Measurements from ENCODE around the gene SLC35A4. TPM values are rescaled to one million over a fixed set of nuclear protein-coding genes. Genes with fewer than 3 reads are reported as not detected.

Gene SLC35A4
- total RNA-seq, 1 experiment from 2014 or later: 66.2 TPM

GRCh38 chr5:140567136-140567818 lies 2.6 kb downstream of the SLC35A4 start:
- CTCF ChIA-PET: no interaction called here
- POLR2A ChIA-PET (ENCODE audit: unreplicated experiment): no interaction called here
- intact Hi-C loops (cut with micrococcal nuclease; ENCODE audit: unreplicated experiment): no loop called here
- Histone ChIP-seq H3K27ac (no peak overlapping the region), H3K79me2 (ENCODE audit: low read depth) (peaks cover 21% of the 10 kb centered on the region), H3K27me3 (ENCODE audit: insufficient read depth, low read depth) (no peaks in the 10 kb centered on the region), H2AFZ (no peak overlapping the region), H4K20me1 (ENCODE audit: insufficient read depth) (no peaks in the 10 kb centered on the region), H3K9me2 (ENCODE audit: insufficient read depth) (no peaks in the 10 kb centered on the region), H3K9me3 (ENCODE audit: insufficient read depth, low read depth) (no peaks in the 10 kb centered on the region), H3K4me2 (no peak overlapping the region), H3K4me1 (replicated peaks; ENCODE audit: insufficient read depth) (peaks cover 14% of the 10 kb centered on the region), H3K36me3 (ENCODE audit: low read depth) (no peaks in the 10 kb centered on the region), H3F3A (ENCODE audit: insufficient read depth, low read depth) (no peaks in the 10 kb centered on the region), H3K4me3 (no peak overlapping the region)
- DNase-seq: no peak
- BruUV-seq (replicated peaks): no TSS peak
- TF ChIP-seq EZH2 (IDR thresholded peaks at IDR 0.05; ENCODE audit: low read depth): no peak
- TF ChIP-seq, protein P1, sequence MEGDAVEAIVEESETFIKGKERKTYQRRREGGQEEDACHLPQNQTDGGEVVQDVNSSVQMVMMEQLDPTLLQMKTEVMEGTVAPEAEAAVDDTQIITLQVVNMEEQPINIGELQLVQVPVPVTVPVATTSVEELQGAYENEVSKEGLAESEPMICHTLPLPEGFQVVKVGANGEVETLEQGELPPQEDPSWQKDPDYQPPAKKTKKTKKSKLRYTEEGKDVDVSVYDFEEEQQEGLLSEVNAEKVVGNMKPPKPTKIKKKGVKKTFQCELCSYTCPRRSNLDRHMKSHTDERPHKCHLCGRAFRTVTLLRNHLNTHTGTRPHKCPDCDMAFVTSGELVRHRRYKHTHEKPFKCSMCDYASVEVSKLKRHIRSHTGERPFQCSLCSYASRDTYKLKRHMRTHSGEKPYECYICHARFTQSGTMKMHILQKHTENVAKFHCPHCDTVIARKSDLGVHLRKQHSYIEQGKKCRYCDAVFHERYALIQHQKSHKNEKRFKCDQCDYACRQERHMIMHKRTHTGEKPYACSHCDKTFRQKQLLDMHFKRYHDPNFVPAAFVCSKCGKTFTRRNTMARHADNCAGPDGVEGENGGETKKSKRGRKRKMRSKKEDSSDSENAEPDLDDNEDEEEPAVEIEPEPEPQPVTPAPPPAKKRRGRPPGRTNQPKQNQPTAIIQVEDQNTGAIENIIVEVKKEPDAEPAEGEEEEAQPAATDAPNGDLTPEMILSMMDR (conservative IDR thresholded peaks at IDR 0.05): no peak

- Histone ChIP-seq H3K79me2 (ENCODE audit: low read depth) (peaks cover 21% of the 10 kb centered on the region), H2AFZ (no peak overlapping the region), H3K9me2 (ENCODE audit: insufficient read depth) (no peaks in the 10 kb centered on the region), H3K9me3 (ENCODE audit: insufficient read depth, low read depth) (no peaks in the 10 kb centered on the region), H3K4me1 (replicated peaks; ENCODE audit: insufficient read depth) (peaks cover 14% of the 10 kb centered on the region), H3K36me3 (ENCODE audit: low read depth) (no peaks in the 10 kb centered on the region), H3K27ac (no peak overlapping the region), H3K27me3 (ENCODE audit: insufficient read depth, low read depth) (no peaks in the 10 kb centered on the region), H3K4me3 (no peak overlapping the region), H3K4me2 (no peak overlapping the region), H3F3A (ENCODE audit: insufficient read depth, low read depth) (no peaks in the 10 kb centered on the region), H4K20me1 (ENCODE audit: insufficient read depth) (no peaks in the 10 kb centered on the region)
- BruUV-seq (replicated peaks): no TSS peak
- CTCF ChIA-PET: no interaction called here
- DNase-seq: no peak
- TF ChIP-seq, protein P1 (conservative IDR thresholded peaks at IDR 0.05): no peak
- no peak for TF ChIP-seq EZH2 (IDR thresholded peaks at IDR 0.05; ENCODE audit: low read depth)
- POLR2A ChIA-PET (ENCODE audit: unreplicated experiment): no interaction called here
- intact Hi-C loops (cut with micrococcal nuclease; ENCODE audit: unreplicated experiment): no loop called here
Observed at GRCh38 chr5:140567871-140568270, 3.2 kb downstream of the SLC35A4 start.

GRCh38 chr5:140568443-140569063 lies 3.9 kb downstream of the SLC35A4 start:
- Histone ChIP-seq H3K4me1 (replicated peaks; ENCODE audit: insufficient read depth) (peaks cover 12% of the 10 kb centered on the region), H3K36me3 (ENCODE audit: low read depth) (no peaks in the 10 kb centered on the region), H3F3A (ENCODE audit: insufficient read depth, low read depth) (no peaks in the 10 kb centered on the region), H3K79me2 (ENCODE audit: low read depth) (peaks cover 21% of the 10 kb centered on the region), H3K27ac (no peak overlapping the region), H3K9me2 (ENCODE audit: insufficient read depth) (no peaks in the 10 kb centered on the region), H3K9me3 (ENCODE audit: insufficient read depth, low read depth) (no peaks in the 10 kb centered on the region), H4K20me1 (ENCODE audit: insufficient read depth) (no peaks in the 10 kb centered on the region), H3K4me3 (no peak overlapping the region), H3K27me3 (ENCODE audit: insufficient read depth, low read depth) (no peaks in the 10 kb centered on the region), H2AFZ (no peak overlapping the region), H3K4me2 (no peak overlapping the region)
- TF ChIP-seq, protein P1 (conservative IDR thresholded peaks at IDR 0.05): no peak
- no peak for TF ChIP-seq EZH2 (IDR thresholded peaks at IDR 0.05; ENCODE audit: low read depth)
- no TSS peak for BruUV-seq (replicated peaks)
- no peak for DNase-seq
- ChIA-PET POLR2A (ENCODE audit: unreplicated experiment) (interaction anchor here (0.5 kb wide), 1 partner anchor 128 kb away, joined by 3 read pairs; no protein-coding TSS in a partner anchor), CTCF (no interaction called here)
- intact Hi-C loops (cut with micrococcal nuclease; ENCODE audit: unreplicated experiment): no loop called here

All from PC-9 (cell line).